Measurements from ENCODE around the gene LDLRAD4.

Gene LDLRAD4

DNA sequence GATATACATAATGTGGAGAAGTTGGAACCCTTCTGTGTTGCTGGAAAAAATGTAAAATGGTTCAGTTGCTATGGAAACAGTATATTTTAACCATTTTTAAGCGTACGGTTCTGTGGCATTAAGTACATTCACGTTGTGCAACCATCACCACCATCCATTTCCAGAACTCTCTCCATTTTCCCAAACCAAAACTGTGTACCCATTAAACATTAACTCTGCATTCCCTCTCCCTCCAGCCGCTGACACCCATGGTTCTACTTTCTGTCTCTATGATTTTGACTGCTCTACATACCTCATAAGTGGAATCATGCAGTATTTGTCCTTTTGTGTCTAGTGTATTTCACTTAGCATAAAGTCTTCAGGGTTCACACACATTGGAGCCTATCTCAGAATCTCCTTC is 67.3 kb downstream of the LDLRAD4 start:
- DNase-seq (ENCODE audit: low read depth) = no peak

DNA sequence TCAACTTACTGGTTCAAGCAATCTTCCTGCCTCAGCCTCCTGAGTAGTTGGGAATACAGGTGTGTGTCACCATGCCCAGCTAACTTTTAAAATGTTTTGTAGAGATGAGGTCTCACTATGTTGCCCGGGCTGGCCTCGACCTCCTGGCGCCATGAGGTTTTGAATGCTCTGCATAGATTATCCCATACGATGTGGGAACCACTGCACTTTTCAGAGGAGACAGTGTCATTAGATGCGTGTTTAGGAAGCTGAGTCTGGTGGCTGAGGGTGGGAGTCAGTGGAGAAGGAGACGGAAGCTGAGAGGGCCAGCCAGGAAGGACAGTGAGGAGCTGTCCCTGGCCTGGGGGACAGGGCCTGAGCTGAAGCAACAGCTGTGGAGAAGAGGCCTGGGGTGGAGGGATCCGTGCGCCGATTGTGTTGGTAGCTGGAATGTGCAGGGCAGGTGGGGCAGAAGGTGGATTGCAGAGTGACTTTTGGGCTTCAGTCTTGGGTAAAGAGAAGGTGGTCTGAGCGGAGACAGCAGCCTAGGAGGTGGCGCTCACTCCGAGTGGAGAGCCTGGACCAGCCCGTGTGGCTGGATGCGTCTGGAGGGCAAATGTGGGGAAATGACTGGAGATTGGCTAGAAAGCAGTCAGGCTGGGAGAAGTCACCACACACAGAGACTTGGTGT is 68.0 kb downstream of the LDLRAD4 start:
- DNase-seq (ENCODE audit: low read depth) = no peak

DNA sequence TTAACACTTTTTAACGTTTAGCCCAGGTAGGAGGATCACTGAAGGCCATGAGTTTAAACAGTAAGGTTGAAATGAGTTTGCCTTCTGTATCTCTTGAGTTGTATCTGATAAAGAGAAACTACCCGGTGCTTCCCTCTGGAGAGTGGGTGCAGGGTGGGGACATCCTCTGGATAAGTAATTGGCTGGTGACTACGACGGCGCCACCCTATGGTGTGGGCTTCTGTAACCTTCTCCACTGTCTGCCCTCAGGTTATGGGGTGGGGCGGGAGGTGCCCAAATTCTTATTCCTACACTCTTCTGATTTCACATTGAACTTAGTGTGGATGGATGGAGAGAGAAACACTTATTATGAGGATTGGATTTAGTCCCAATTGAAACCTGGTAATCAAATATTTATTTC is 68.8 kb downstream of the LDLRAD4 start:
- no peak for DNase-seq (ENCODE audit: low read depth)

DNA sequence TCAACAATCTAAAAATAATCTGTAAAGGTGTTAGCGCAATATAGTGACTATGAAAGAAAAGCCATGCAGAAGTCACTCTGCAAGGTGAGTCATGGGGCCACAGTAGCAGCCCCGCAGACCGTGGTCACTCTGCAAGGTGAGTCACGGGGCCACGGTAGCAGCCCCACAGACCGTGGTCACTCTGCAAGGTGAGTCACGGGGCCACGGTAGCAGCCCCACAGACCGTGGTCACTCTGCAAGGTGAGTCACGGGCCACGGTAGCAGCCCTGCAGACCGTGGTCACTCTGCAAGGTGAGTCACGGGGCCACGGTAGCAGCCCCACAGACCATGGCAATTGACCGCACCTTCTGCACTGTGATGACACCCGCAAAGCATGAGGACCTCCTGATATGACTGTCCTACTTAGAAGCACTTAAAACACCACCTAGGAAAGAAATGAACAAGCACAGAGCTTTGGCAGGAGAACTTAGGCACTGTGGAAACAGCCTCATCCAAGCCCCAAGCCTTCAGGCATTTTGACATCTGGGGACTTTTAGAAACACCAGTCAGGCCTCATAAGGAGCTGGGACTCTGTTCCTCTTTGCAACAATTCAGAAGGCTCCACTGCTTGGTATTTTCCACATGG is 70.1 kb downstream of the LDLRAD4 start:
- DNase-seq (ENCODE audit: low read depth) = peak; percentile 50

DNA sequence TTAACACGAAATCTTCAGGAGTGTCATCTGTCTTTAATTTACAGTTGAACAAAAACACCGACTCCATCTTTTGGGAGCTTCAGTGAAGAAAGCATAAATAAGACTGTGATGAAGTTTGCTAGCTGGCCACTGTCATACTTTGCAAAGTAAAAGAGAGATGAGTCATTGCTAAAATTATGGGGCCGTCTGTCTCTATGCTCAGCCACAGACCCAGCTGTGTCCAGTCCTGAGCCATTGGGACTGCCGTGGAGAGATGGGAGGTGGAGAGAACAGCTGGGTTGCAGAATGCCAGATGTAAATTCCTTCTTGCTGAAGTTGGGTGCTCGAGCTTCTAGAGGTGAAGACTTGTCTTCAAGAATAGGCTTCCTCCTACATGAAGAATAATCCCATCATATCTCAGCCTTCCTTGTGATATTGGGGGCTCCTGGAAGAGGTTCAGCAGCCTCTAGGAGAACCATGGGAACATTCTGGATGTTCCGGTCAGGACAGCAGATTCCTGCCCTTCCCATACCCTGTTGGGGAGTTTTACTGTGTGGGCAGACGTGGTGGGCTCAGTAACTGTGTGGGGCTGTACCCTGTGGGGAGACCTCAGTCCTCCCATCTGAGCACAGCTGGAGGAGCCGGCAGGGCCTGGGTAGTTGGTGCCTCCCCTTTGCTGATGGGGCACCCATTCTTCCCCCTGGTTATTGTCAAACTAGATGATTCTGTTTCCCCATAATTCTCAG is 71.1 kb downstream of the LDLRAD4 start:
- no peak for DNase-seq (ENCODE audit: low read depth)

DNA sequence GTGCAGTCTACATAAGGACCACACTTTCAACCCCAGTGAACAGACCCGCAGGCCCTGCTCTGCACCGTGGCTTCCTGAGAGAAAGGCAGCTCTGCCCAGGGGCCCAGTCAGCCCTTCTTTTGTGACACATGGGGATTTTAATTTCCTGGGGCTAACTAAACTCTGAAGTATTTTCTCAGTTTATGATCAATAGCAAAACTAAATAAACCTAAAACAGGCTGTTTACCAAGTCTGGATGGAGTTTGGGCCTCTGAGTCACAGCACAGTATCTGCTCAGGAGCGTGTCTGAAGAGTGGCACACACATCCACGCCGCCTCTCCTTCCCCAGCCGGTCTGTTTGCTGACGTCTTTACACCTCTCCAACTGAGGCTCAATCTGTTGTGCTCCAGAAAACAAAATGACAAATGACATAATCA is 72.3 kb downstream of the LDLRAD4 start:
- peak; percentile 31 for DNase-seq (ENCODE audit: low read depth)

DNA sequence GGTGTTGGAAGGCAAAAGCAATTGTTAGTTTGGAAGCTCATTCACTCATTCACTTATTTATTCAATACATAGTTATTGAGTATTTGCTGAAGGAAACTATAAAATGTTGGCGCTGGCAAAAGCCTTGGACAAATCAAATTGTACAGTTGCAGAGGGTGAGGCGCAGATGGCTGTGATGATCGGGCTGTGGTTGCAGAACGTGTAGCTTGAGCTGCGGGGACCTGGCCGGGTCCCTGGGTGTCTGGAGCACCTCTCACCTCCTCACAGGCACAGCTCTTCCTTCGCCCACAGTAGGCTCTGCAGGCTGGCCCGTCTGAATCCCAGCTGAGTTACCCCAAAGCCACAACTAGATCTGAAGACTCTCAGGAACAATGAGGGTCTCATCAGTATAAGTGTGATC is 72.7 kb downstream of the LDLRAD4 start:
- no peak for DNase-seq (ENCODE audit: low read depth)

DNA sequence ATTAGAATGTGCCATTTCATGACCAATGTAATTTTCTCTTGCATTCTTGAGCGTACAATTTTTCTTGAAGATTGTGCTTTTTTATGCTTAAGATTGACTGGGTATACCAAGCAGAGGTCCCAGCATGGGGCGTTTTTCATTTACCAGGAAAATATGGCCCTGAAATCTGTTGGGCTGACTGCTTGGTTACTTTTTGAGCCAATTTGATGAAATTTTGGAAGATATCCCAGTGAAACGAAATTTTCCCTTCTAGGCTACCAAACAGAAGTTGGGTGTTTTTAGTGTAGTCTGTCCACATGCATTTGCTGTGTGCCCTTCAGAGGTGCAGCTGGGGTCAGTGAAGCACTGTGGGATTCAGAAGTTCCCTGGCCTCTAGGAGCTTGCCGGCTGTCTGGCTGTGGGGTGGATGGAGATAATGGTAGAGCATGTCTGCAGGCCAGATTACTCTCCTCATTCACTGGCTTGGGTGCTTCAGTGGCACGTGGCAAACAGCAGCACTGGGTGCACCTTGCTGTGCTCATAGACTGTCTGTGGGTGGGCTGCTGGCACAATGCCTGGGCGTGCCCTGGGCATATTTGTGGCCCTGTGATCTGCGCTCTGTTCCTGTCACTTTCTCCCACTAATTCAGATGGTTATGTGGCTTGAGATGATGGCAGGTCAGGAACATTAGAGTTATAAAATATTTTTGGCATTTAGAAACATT is 73.3 kb downstream of the LDLRAD4 start:
- no peak for DNase-seq (ENCODE audit: low read depth)

DNA sequence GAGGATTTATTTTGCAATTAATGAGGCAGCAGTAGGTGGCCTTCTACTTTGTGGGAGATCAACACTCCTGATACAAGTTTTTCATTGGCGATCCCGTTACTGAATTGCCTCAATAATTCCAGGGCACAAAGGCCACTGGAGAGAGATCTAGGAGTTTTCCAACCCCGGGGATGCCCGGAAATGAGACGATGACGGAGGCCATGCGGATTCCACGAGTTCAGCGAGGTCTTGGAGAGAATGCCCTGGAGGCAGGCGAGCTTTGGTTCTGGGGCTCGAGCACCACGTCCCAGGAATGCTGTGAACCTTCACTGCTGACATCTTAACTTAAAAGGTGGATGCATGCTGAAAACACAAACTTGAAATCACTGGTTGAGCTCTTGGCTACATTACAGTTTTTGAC is 74.2 kb downstream of the LDLRAD4 start:
- no peak for DNase-seq (ENCODE audit: low read depth)

DNA sequence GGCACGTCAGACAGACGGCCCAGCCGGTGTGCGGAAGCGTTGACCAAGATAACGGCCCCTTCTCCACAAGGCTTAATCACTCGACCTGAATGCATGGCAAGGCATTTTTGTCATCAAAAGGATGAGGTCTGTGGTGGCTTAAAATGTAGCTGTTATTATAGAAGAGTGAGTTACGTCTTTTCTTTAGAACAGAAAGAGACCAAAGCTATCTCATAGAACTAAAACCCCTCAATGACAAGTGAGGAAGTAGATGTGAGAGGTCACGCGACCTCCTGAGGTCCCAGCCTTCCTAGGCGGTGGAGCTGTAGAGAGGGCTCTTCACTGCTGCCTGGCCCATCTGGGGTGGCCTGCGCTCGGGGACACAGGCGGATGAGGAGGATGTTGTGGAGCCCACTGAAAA is 75.7 kb downstream of the LDLRAD4 start:
- no peak for DNase-seq (ENCODE audit: low read depth)

DNA sequence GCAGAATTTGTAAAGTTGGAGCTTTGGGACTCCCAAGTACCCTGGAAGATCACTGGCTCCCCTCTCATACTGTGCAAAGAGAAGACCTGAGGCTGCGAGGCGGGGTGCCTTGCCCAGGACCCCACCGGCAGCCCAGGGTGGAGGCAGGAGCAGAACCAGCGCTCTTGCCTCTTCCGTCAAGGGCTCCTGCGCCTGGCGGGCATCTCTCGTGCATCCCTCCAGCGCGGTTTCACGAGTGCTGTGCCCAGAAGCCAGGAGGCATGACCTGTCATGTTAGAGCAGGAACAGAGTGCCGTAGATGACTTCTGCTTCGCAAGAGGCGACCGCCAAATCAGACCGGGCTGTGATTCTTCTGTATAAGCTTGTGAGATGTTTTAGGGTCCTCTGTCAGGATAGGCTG is 77.3 kb downstream of the LDLRAD4 start:
- DNase-seq (ENCODE audit: low read depth) = no peak

DNA sequence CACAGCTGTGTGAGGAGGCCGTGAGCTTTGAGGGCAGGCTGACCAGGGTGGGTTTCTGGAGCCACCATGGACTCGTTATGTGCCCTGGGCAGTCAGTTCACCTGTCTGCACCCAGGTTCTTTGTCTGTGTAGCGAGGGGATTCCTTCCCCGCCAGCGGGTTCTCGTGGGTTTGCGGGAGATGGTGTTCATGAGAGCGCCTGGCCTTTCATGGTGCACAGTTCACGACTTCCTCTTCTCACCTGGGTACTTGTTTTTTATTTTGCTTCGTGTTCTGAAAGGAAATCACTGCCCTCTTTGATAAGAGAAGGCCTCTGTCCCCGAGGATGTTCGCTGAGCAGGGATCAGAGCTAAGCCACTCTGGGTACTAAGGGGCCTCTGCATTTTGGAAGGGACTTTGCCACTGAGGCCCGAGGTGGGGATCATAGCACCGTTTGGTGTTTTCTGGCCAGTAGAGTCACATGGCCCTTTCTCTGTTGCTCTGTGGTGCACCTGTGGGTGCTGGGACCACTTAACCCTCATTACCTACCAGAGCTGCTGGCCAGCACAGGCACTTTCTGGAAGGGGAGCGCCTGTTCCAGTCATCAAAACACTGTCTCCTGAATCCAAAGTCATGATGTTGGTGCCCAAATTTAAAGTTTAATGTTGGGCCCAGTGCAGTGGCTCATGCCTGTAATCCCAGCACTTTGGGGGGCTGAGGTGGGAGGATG is 78.5 kb downstream of the LDLRAD4 start:
- no peak for DNase-seq (ENCODE audit: low read depth)

DNA sequence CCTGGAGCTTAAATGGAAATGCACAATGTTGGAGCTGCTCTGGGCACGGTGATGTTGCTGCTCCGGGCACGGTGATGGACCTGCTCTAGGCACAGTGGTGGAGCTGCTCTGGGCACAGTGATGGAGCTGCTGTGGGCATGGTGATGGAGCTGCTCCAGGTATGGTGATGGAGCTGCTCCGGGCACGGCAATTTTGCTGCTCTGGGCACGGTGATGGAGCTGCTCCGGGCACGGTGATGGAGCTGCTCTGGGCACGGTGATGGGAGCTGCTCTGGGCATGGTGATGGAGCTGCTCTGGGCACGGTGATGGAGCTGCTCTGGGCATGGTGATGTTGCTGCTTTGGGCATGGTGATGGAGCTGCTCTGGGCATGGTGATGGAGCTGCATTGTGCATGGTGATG is 79.7 kb downstream of the LDLRAD4 start:
- no peak for DNase-seq (ENCODE audit: low read depth)

DNA sequence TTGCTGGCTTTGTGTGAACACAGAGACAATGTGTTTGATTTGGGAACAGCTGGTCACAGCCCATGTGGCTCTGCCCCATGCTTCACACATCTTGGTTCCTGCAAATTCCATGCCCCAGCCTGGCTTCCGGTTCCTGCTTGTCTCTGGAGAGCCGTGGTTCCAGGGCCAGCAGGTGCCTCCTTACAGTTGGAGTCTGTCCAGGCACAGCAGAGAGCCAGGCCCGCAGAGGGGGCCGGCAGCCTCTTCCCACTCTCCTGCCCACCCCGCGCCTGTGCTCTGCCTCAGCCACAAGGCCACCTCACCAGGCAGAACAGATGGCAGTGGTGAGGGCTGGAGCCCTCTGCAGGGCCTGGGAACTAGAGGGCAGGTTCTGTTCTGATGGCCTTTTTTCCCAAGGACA is 81.5 kb downstream of the LDLRAD4 start:
- DNase-seq (ENCODE audit: low read depth) = no peak

DNA sequence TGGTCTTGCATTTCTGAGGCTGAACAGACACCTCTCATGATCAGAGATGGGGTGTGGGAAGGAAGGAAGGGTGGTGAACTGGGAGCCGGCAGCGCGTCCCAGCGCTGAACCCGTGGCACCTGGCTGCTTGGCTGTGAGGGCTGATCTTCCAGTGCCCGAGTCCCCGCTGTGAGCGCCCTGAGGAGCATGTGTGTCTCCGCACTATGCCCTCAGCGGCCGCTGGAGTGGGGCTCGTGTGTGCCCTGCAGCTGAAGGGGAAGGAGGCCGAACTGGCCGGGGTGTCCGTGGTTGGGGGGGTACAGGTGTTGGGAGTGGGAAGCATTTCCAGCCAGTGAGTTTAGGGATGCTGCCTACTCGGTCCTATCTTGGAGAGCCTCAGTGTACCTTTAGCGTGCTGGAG is 82.2 kb downstream of the LDLRAD4 start:
- no peak for DNase-seq (ENCODE audit: low read depth)

DNA sequence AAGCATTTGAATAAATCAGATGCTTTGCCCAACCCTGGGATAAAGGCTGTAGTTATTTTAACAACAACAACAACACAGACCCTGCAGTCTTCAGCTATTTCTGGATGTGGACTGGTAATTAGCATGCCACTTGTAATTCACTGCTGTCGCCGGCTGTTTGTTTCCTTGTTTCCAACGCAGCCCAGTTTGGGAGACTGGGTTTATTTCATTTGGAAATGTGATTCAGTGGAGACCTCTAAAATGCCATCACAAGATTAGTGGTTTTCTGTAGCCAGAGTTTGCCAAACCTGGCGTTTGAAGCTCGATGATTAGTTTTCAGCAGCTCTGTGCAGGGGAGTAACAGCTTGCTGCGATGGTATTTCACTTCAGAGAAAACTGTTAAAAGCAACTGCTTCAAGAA is 83.5 kb downstream of the LDLRAD4 start:
- DNase-seq (ENCODE audit: low read depth) = no peak

DNA sequence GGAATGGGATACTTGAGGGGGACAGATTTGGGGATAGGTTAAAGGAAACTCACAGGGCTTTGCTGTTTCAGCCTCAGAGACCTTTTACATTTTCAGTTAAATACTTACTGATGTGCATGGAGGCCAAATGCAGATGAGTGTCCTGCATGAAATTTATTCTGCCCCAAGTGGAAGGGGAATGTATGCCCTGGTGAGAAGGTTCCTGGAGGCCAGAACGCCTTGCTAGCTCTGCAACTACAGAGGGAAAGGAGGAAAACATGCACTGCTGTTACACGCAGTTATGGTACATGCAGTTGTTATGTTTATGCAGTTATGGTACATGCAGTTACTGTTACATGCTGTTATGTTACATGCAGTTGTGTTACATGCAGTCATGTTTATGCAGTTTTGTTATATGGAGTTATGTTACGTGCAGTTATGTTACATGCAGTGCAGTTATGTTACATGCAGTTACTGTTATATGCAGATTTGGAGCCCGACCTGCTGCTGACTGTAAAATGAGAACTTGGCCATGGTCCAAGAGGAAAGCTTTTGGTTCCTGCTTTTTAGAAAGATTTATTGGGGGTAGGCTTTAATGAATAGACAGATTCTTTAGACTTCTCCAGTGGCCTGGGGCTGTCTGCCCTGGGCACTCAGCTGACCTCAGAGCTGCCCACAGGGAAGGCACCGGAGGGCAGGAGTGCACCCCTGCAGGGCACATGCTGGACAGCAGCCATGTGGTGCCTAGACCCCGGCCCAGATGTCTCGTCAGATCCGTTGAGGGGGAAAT is 84.1 kb downstream of the LDLRAD4 start:
- DNase-seq (ENCODE audit: low read depth) = no peak

DNA sequence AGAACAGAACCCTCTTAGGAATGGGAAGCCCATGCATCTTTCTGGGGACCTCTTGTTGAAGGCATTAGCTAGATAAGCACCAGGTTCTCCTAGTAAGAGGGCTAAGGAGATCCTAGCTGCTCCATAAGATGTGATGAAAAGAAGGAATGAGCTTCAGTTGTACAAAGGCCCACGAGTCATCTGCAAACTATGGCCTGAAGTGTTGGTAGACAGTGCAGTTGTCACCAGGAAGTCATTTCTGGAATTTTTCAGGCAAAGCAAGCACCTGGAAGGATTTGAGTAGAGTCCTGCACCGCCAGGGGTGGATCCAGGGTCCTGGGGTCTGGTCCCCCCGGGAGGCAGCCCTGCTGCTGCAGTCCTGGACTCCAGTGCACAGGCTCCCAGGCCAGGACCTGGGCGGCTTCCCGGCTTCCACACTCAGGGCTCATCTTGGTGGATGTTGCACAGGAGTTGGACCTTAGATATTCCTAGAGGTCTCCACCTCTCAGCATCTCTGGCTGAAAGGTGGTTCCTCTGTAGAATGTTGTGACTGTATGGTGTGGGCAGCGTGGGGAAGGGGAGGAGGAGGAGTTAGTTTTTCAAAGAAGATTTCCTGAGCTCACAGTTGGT is 85.3 kb downstream of the LDLRAD4 start:
- DNase-seq (ENCODE audit: low read depth) = no peak

DNA sequence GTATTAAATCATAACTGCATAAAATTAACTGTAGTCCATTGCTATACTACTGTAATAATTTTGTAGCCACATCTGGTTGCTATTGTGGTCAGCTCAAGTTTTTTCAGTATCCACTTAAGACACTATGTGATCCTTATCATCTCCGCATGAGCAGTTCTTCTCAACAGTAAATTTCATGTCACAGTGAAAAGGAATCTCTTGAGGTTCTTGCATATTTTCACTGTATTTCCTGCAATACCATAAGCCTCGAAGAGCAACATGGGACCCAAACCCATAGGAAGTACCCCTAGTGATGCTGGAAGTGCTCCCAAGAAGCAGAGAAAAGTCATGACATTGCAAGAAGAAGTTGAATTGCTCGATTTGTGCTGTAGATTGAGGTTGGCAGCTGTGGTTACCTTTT is 86.7 kb downstream of the LDLRAD4 start:
- DNase-seq (ENCODE audit: low read depth) = no peak

DNA sequence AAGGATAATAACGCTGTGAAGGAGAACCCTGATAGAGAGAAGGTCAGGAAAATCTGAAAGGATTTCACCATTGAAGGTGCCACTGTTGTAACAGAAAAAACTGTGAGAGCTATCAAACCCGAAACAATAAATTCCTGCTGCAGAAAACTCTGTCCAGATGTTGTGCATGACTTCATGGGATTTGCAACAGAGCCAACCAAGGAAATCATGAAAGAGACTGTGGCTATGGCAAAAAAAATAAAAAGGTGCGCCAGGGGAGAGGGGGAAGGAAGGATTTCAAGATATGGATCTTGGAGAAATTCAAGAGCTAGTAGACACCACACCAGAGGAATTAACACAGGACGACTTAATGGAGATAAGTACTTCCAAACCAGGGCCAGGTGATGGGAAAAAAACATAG is 88.0 kb downstream of the LDLRAD4 start:
- DNase-seq (ENCODE audit: low read depth) = no peak

DNA sequence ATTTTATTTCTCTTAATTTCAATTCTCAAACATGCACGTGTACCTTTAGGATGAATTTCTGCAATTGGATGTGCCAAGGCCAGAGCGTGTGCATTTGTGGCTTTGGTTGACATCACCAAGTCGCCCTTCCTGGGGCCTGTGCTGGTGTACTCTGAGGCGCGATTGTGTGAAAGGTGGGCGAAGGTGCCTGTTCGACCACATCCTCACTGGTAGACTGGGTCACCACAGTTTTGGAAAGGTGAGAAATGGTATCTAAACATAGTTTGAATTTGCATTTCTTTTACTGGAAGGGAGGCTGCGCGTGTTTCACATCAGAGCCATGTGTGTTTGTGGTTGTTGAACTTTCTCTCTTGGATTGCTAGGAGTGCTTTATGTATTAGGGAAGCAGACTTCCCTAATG is 89.8 kb downstream of the LDLRAD4 start:
- no peak for DNase-seq (ENCODE audit: low read depth)

Measured in activated T-cell treated with anti-CD3 and anti-CD28 coated beads for 48 hours (primary cell).